Stimulated activated CD4-positive, alpha-beta T cell treated with anti-CD3 and anti-CD28 coated beads, TNF-alpha, amount 100 ng/mL, for 24 hours (primary cell): ENCODE results near the gene QRFP.
"Not testable (repeated sequence)": the region's sequence is repeated elsewhere in the genome, so short reads cannot be mapped to it uniquely, and the experiment has no call there.

ENCODE experiments used
- DNase-seq, 3 experiments: peaks; one replicate each; pipeline ENCODE4 v3.0.0-alpha.2; 2020; ENCODE audit warnings: low read depth in 3 of 3

The QRFP gene

GRCh38 chr9:130849356-130849755, 47.3 kb downstream of the QRFP start:
- DNase-seq: no peak

- not testable (repeated sequence) for DNase-seq
Observed at GRCh38 chr9:130848514-130848913, 48.1 kb downstream of the QRFP start.

GRCh38 chr9:130847306-130848217, 49.0 kb downstream of the QRFP start:
- no peak for DNase-seq

GRCh38 chr9:130846487-130847305, 49.9 kb downstream of the QRFP start:
- no peak for DNase-seq

- no peak for DNase-seq
Observed at GRCh38 chr9:130845901-130846481, 50.6 kb downstream of the QRFP start.

GRCh38 chr9:130845254-130845653, 51.4 kb downstream of the QRFP start:
- DNase-seq: no peak

GRCh38 chr9:130844044-130844451, 52.6 kb downstream of the QRFP start:
- DNase-seq: no peak

- DNase-seq: no peak
Observed at GRCh38 chr9:130843049-130843908, 53.3 kb downstream of the QRFP start.
